Keratinocyte (primary cell): Measurements from ENCODE around the gene CROT. TPM values are rescaled to one million over a fixed set of nuclear protein-coding genes. Genes with fewer than 3 reads are reported as not detected.
"Not testable (repeated sequence)": the region's sequence is repeated elsewhere in the genome, so short reads cannot be mapped to it uniquely, and the experiment has no call there.

Source experiments
- DNase-seq: peaks from one replicate; pipeline ENCODE4 v3.0.0-alpha.2; 2011; ENCODE audit warnings: low read depth, missing footprints, low spot score
- FAIRE-seq: peaks from 2 replicates; lab custom pipeline; 2011; peaks lifted over from hg19 to GRCh38; lab: Jason Lieb, UNC
- H2AFZ ChIP-seq: 2 replicates; pipeline ENCODE4 v1.6.0; 2012; ENCODE audit warnings: low read length, control low read depth, inconsistent platforms; ENCODE audit not compliant: control insufficient read depth
- H3K27ac ChIP-seq: 2 replicates; pipeline ENCODE4 v1.5.1; 2011; ENCODE audit warnings: low read length; ENCODE audit not compliant: control insufficient read depth, insufficient read depth
- H3K27me3 ChIP-seq: 3 replicates; pipeline ENCODE4 v1.6.0; 2011; ENCODE audit warnings: low read length; ENCODE audit not compliant: control insufficient read depth, insufficient read depth; ENCODE audit errors: extremely low read depth
- H3K36me3 ChIP-seq, 2 experiments: 2 replicates in 1 of 2; 3 replicates in 1 of 2; pipeline ENCODE4 v1.5.1; 2011; ENCODE audit warnings: low read length in 2 of 2, mild to moderate bottlenecking in 1 of 2; ENCODE audit not compliant: control insufficient read depth in 2 of 2, insufficient read depth in 2 of 2; ENCODE audit errors: extremely low read depth in 1 of 2
- H3K4me1 ChIP-seq: 3 replicates; pipeline ENCODE4 v1.5.1; 2011; ENCODE audit warnings: low read length; ENCODE audit not compliant: control insufficient read depth, insufficient read depth; ENCODE audit errors: extremely low read depth
- H3K4me2 ChIP-seq: 3 replicates; pipeline ENCODE4 v1.6.0; 2011; ENCODE audit warnings: low read depth, low read length; ENCODE audit not compliant: control insufficient read depth, insufficient read depth; ENCODE audit errors: extremely low read depth
- H3K4me3 ChIP-seq, 3 experiments: fragments of 200-600 bp in 1 of 3; sonication (generic) in 1 of 3; 2 replicates in 2 of 3; 3 replicates in 1 of 3; pipeline ENCODE4 v1.5.1; 2011 to 2016; ENCODE audit warnings: low read length in 3 of 3, mild to moderate bottlenecking in 3 of 3, control low read depth in 2 of 3, inconsistent platforms in 1 of 3, low read depth in 1 of 3, mixed read lengths in 1 of 3, mixed run types in 1 of 3, moderate library complexity in 1 of 3; ENCODE audit not compliant: control insufficient read depth in 2 of 3, insufficient read depth in 2 of 3; ENCODE audit errors: extremely low read depth in 1 of 3
- H3K79me2 ChIP-seq: 2 replicates; pipeline ENCODE4 v1.6.0; 2012; ENCODE audit warnings: low read length; ENCODE audit not compliant: control insufficient read depth, insufficient read depth
- H3K9ac ChIP-seq: 3 replicates; pipeline ENCODE4 v1.6.0; 2011; ENCODE audit warnings: low read length; ENCODE audit not compliant: control insufficient read depth, insufficient read depth; ENCODE audit errors: extremely low read depth
- H3K9me1 ChIP-seq: 3 replicates; pipeline ENCODE4 v1.6.0; 2011; ENCODE audit warnings: low read length; ENCODE audit not compliant: control insufficient read depth, insufficient read depth; ENCODE audit errors: extremely low read depth
- H3K9me3 ChIP-seq: 2 replicates; pipeline ENCODE4 v1.5.1; 2012; ENCODE audit warnings: low read depth, low read length; ENCODE audit not compliant: control insufficient read depth
- H4K20me1 ChIP-seq: 3 replicates; pipeline ENCODE4 v1.6.0; 2011; ENCODE audit warnings: low read length; ENCODE audit not compliant: control insufficient read depth, insufficient read depth; ENCODE audit errors: extremely low read depth
- CTCF ChIP-seq, 3 experiments: IDR thresholded peaks in 1 of 3; conservative IDR thresholded peaks in 1 of 3; optimal IDR thresholded peaks in 1 of 3; 2 replicates in 2 of 3; 3 replicates in 1 of 3; pipeline versions ENCODE3 to v1.5.1; 2011; ENCODE audit warnings: low read length in 3 of 3, mild to moderate bottlenecking in 3 of 3, moderate library complexity in 2 of 3, control low read depth in 1 of 3, inconsistent platforms in 1 of 3; ENCODE audit not compliant: insufficient read depth in 2 of 3; ENCODE audit errors: extremely low read depth in 1 of 3
- EZH2 ChIP-seq: IDR thresholded peaks from one replicate; pipeline ENCODE4 v1.6.1; 2012; ENCODE audit warnings: inconsistent platforms, mild to moderate bottlenecking, low read length, moderate library complexity
- dilution Hi-C: fragments of 300-500 bp; cut with MboI; formaldehyde crosslinking; loops from one replicate; pipeline ENCODE4 v1.7.0; 2020; ENCODE audit warnings: low sequenced_read_pairs; ENCODE audit not compliant: extremely low pct_ligation_motif_present
- polyA plus RNA-seq, 5 experiments: library from polyadenylated mRNA; depleted of rRNA in 3 of 5; stranded (reverse) in 3 of 5; stranded (forward) in 1 of 5; unstranded in 1 of 5; fragments of >200 nt; gene quantifications; 1 replicate in 1 of 5; 2 replicates in 3 of 5; 3 replicates in 1 of 5; pipeline versions ENCODE4 v1.2.1 to v1.2.3, GENCODE V29; 2011 to 2012; ENCODE audit warnings: missing spikeins in 2 of 5, low read depth in 1 of 5, low replicate concordance in 1 of 5

The CROT gene
- polyA plus RNA-seq, 1 donor (not counting 4 experiments of a cell fraction or from before 2014, with no cell fraction given) = 22.3 TPM

- peak overlapping the region in 1 of 3 experiments; percentile 2 for H3K4me3 ChIP-seq
- FAIRE-seq (peak; percentile 76), DNase-seq (peak; percentile 21)
- no peaks in the 10 kb centered on the region for H3K9me1 ChIP-seq
- no peaks in the 10 kb centered on the region for H3K27me3 ChIP-seq
- H3K36me3 ChIP-seq = no peaks in the 10 kb centered on the region
- H3K4me2 ChIP-seq = peak overlapping the region; percentile 90
- H3K9me3 ChIP-seq = no peaks in the 10 kb centered on the region
- H3K27ac ChIP-seq = peak overlapping the region; percentile 74
- dilution Hi-C loops = no loop called here
- H2AFZ ChIP-seq = peak overlapping the region; percentile 32
- peak overlapping the region; percentile 33 for H3K9ac ChIP-seq
- H3K79me2 ChIP-seq = no peaks in the 10 kb centered on the region
- no peaks in the 10 kb centered on the region for H4K20me1 ChIP-seq
- no peak for TF ChIP-seq EZH2
- H3K4me1 ChIP-seq = peaks cover 38% of the 10 kb centered on the region
Measured at GRCh38 chr7:87317691-87318245, 27.7 kb upstream of the CROT start.

GRCh38 chr7:87318741-87319140 lies 26.7 kb upstream of the CROT start:
- no peaks in the 10 kb centered on the region for H4K20me1 ChIP-seq
- dilution Hi-C loops = no loop called here
- no peak for FAIRE-seq
- no peaks in the 10 kb centered on the region for H3K79me2 ChIP-seq
- H3K36me3 ChIP-seq = no peaks in the 10 kb centered on the region
- TF ChIP-seq CTCF (optimal IDR thresholded peaks at IDR 0.05 in 1 of 3, IDR thresholded peaks at IDR 0.05 in 1 of 3, conservative IDR thresholded peaks at IDR 0.05 in 1 of 3; ENCODE audit: extremely low read depth in 1 of 3, insufficient read depth in 2 of 3, low read length in 3 of 3) (peak in 2 of 3 experiments; percentile 7 to 35), EZH2 (no peak)
- no peaks in the 10 kb centered on the region for H3K27me3 ChIP-seq
- peaks cover 45% of the 10 kb centered on the region for H3K4me1 ChIP-seq
- H3K27ac ChIP-seq = peak overlapping the region; percentile 36
- peak overlapping the region; percentile 92 for H2AFZ ChIP-seq
- no peak for DNase-seq
- H3K9me1 ChIP-seq = no peaks in the 10 kb centered on the region
- no peak overlapping the region for H3K4me3 ChIP-seq
- no peaks in the 10 kb centered on the region for H3K9me3 ChIP-seq
- H3K9ac ChIP-seq = no peak overlapping the region
- H3K4me2 ChIP-seq = peak overlapping the region; percentile 67

GRCh38 chr7:87319154-87319581 lies 26.3 kb upstream of the CROT start:
- peak overlapping the region in 1 of 3 experiments; percentile 22 for H3K4me3 ChIP-seq
- H3K9ac ChIP-seq = peak overlapping the region; percentile 52
- peak overlapping the region; percentile 92 for H2AFZ ChIP-seq
- peak overlapping the region; percentile 67 for H3K4me2 ChIP-seq
- H3K9me1 ChIP-seq, dilution Hi-C loops, H3K27me3 ChIP-seq, H4K20me1 ChIP-seq, H3K79me2 ChIP-seq, H3K9me3 ChIP-seq, H3K36me3 ChIP-seq, DNase-seq: not testable (repeated sequence)
- FAIRE-seq = peak; percentile 63
- peak overlapping the region; percentile 36 for H3K27ac ChIP-seq
- peaks cover 45% of the 10 kb centered on the region for H3K4me1 ChIP-seq
